GM18505 (cell line): ENCODE measurements around the gene LAMP2.

Source experiments
- ATAC-seq: cut with Tn5 transposase; IDR thresholded peaks from one replicate; pipeline ENCODE4 v1.9.1; 2021; ENCODE audit not compliant: unreplicated experiment
- POLR2A ChIP-seq: IDR thresholded peaks from 4 replicates; pipeline ENCODE4 v1.6.1; 2011; ENCODE audit warnings: borderline replicate concordance; ENCODE audit not compliant: insufficient read depth, insufficient read length; ENCODE audit errors: extremely low read depth

LAMP2 gene

GRCh38 chrX:120468479-120468824 is 644 bp downstream of the LAMP2 start:
- TF ChIP-seq POLR2A = no peak
- ATAC-seq = no peak

- no peak for TF ChIP-seq POLR2A
- ATAC-seq = no peak
These were observed 1.0 kb downstream of the LAMP2 start for GRCh38 chrX:120468071-120468470.

- no peak for TF ChIP-seq POLR2A
- no peak for ATAC-seq
These were observed 4.7 kb downstream of the LAMP2 start for GRCh38 chrX:120464411-120464810.

GRCh38 chrX:120463241-120463640 is 5.9 kb downstream of the LAMP2 start:
- no peak for TF ChIP-seq POLR2A
- no peak for ATAC-seq

- TF ChIP-seq POLR2A = no peak
- ATAC-seq = no peak
These were observed 6.7 kb downstream of the LAMP2 start for GRCh38 chrX:120462370-120462769.

GRCh38 chrX:120459309-120459708 is 9.8 kb downstream of the LAMP2 start:
- ATAC-seq = no peak
- TF ChIP-seq POLR2A = no peak

GRCh38 chrX:120457766-120458180 is 11.3 kb downstream of the LAMP2 start:
- TF ChIP-seq POLR2A = no peak
- ATAC-seq = peak; percentile 90

- no peak for ATAC-seq
- TF ChIP-seq POLR2A = no peak
These were observed 12.1 kb downstream of the LAMP2 start for GRCh38 chrX:120456973-120457372.

GRCh38 chrX:120453985-120454384 is 15.1 kb downstream of the LAMP2 start:
- no peak for ATAC-seq
- TF ChIP-seq POLR2A = no peak

- no peak for TF ChIP-seq POLR2A
- ATAC-seq = no peak
These were observed 17.0 kb downstream of the LAMP2 start for GRCh38 chrX:120452131-120452530.

GRCh38 chrX:120450163-120450562 is 18.9 kb downstream of the LAMP2 start:
- ATAC-seq = no peak
- TF ChIP-seq POLR2A = no peak

- no peak for TF ChIP-seq POLR2A
- ATAC-seq = no peak
These were observed 22.6 kb downstream of the LAMP2 start for GRCh38 chrX:120446498-120446897.

GRCh38 chrX:120439921-120440320 is 29.2 kb downstream of the LAMP2 start:
- no peak for TF ChIP-seq POLR2A
- ATAC-seq = no peak

- TF ChIP-seq POLR2A = no peak
- no peak for ATAC-seq
These were observed 39.1 kb downstream of the LAMP2 start for GRCh38 chrX:120429776-120430540.

GRCh38 chrX:120428309-120428708 is 40.8 kb downstream of the LAMP2 start:
- no peak for ATAC-seq
- TF ChIP-seq POLR2A = no peak

GRCh38 chrX:120426599-120426998 is 42.5 kb downstream of the LAMP2 start:
- no peak for TF ChIP-seq POLR2A
- no peak for ATAC-seq

GRCh38 chrX:120419463-120419862 is 49.6 kb downstream of the LAMP2 start:
- peak; percentile 53 for ATAC-seq

More at GRCh38 chrX:120419463-120419862, 49.6 kb downstream of the LAMP2 start:
- no peak for TF ChIP-seq POLR2A
